GM18511 (cell line): ENCODE data around the gene UGT1A6.

Source experiments
- ATAC-seq: cut with Tn5 transposase; IDR thresholded peaks from one replicate; pipeline ENCODE4 v1.9.1; 2021; ENCODE audit warnings: mild to moderate bottlenecking, moderate library complexity; ENCODE audit not compliant: unreplicated experiment

The UGT1A6 gene

DNA sequence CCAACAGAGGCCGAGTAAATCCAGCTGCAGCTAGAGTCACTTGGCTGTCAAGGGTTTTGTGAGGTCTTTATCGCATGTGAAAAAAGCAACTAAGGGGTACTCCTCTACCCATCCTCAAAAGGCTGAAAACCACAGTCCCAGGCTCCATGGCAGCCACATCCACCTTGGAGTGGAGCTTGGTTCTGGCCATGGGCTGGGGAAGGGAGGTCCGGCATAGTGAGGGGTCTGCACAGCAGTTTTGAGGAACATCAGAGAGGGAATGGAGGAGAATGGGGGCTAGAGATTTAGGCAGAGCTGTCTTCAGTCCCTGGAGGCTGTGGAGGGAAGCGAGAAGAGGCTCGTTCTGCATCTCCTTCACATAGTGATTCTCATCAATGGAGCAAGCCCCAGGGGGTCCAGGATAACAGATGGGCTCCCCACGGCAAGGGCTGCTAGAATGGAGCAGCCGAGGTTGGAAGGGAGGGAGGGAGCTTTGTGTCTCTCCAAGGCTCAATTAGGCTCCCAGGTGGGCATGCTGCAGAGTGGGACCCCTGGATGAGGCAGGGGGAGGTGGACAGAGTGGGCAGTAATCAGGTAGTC, 106.5 kb downstream of the UGT1A6 start:
- no peak for ATAC-seq

DNA sequence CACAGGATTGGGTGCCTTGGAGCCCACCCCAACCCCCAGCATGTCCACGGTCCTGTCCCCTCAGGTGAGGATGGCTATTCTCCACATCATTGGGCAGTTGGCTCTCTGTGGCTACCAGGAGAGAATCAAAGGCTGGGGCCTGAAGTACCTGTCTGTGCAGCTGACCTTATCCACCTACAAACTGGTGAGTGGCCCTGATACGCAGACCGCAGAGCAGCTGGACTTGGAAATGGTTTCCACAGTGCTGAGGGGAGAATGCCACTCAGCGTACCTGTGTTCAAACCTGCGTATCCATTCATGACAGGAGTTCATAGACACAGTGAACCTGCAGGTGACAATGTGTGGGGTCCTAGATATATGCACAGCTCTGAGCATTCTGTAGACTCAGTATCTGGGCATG, 107.0 kb downstream of the UGT1A6 start:
- no peak for ATAC-seq

GRCh38 chr2:233800208-233800607, 107.5 kb downstream of the UGT1A6 start:
- no peak for ATAC-seq

GRCh38 chr2:233801357-233802131, 108.9 kb downstream of the UGT1A6 start:
- ATAC-seq = peak; percentile 64

DNA sequence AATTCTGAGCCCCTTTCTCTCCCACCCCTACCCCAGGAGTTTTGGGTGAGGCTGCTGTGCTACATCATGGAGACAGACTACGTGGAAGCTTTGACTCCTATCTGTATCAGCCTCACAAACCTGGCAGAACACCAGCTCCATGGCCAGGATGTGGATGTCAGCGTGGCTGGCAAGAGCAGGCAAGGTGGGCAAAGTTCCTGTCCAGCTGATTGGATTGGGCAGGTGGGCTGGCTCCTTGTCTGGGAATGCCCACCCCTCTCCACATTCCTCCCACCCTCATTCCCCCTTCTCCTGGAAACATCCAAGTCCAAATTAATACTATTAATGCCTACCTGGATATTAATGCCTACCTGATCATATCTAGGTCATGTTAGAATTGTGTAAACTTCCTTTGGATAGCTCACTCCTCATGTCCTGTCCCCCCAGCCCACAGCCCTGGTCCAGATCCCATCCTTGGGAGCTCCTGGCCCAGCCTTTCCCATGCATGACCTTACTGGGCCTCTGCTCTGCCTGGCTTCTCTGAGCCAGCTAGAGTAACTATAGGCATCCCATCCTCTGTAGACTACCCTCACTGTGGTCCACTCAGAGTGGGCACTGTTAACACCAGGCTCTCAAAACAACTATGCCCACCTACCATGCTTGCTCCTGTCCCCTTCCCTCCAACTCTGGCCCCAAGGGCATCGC, 109.6 kb downstream of the UGT1A6 start:
- ATAC-seq = no peak

- ATAC-seq = no peak
These were observed 110.7 kb downstream of the UGT1A6 start for GRCh38 chr2:233803292-233803911.

DNA sequence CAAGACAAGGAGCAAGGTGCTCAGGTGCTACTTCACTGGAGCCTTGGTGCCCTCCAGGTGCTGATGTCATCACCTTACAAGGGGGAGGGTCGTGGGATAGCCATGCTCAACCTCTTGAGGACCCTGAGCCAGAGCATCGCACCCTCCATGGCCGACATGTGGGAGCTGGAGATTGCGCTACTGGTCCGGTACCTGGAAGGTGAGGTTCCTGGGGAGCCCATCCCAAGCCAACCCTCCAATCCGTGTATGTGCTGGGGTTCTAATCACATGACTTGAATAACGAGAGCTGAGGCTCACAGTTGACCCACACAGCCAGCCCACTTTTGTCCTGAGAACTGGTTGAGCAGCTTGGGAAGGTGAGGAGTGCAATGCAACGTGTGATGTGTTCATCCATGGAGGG, 111.3 kb downstream of the UGT1A6 start:
- ATAC-seq = no peak

- no peak for ATAC-seq
These were observed 114.7 kb downstream of the UGT1A6 start for GRCh38 chr2:233807215-233807865.

DNA sequence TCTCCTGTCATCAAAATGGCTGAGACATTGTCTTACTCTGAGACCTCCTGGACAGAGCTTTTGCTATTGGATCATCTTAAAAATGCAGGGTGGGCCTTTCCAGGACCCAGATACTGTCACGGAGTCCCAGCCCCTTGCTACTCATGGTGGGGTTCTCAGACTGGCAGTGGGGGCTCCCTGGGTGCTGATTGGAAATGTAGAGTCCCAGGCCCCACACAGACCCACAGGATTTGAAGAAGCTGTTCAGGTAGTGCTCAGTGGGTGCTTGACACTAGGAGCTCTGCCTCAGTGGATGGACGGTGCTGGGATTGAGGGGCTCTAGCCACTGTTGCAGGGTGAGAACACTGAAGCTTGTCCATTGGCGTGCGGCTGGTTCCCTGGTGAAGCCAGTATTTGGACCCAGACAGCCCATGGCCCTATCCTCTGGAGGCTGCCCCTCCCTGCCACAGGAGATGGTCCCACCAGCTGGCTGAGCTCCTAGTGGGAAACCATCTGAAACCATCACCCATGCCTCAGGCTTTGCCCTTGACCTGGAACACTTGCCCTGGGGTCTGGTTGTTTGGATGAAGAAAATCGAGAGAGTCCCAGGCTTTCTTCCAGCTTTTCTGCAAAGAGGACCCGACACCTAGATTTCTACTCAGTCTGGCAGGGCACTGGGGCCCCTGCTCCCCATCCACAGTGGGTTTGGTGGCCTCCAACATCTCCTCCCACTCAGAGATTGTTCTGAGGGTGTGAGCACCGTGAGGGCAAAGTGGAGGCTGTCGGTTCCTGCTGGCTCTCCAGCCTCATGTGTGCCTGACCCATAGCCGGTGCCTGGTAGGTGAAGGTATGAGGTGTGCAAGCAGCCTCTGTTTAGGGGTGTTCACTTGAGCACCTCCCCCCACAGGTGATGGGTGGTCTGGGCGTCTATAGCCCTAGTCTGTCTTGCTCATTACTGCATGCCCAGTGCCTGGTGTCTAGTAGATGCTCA, 115.6 kb downstream of the UGT1A6 start:
- no peak for ATAC-seq

DNA sequence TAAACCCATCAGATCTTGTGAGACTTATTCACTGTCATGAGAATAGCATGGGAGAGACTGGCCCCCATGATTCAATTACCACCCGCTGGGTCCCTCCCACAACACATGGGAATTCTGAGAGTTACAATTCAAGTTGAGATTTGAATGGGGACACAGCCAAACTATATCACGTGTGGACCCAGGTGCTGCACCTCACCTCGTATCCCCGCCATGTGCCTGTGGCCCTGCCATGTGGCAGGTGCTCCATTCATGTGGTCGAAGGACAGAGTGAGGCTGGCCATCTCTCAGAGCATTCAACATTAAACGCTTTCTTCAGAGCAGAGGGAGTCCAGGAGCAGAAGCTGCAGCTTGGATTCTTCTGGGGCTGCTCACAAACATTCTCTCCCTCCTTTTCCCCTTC, 117.7 kb downstream of the UGT1A6 start:
- ATAC-seq = no peak

- ATAC-seq = no peak
These were observed 118.4 kb downstream of the UGT1A6 start for GRCh38 chr2:233811087-233811486.

GRCh38 chr2:233811732-233812131, 119.0 kb downstream of the UGT1A6 start:
- no peak for ATAC-seq

GRCh38 chr2:233813236-233814055, 120.8 kb downstream of the UGT1A6 start:
- ATAC-seq = no peak

GRCh38 chr2:233814056-233814835, 121.6 kb downstream of the UGT1A6 start:
- ATAC-seq = no peak

GRCh38 chr2:233815861-233816260, 123.2 kb downstream of the UGT1A6 start:
- ATAC-seq = no peak

GRCh38 chr2:233816334-233816733, 123.6 kb downstream of the UGT1A6 start:
- no peak for ATAC-seq

- ATAC-seq = no peak
These were observed 124.1 kb downstream of the UGT1A6 start for GRCh38 chr2:233816771-233817170.

DNA sequence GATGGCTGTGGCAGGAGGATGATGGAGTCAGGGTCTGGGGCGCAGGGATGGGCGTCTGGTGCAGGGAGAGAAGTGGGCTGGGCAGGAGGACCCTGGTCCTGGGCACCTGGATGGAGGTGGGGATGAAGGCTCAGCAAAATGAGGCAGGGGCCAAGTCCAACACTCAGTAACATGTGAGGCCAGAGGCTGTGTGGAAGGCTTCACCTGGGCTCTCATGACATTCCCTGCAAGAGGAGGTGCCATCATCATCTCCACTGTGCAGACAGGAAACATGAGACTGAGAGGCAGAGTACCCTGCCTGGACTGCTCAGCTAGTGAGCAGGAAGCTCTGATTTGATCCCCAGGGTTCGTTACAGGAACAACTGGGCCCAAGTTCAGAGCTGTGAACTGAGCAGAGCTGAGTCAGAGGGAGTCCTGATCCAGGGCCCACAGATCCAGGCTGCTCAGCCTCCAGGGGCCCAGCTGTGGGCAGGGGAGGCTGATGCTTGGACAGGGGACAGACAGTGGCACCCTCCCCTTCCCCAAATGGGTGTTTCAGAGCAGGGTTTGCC, 124.7 kb downstream of the UGT1A6 start:
- ATAC-seq = no peak
